HUDEP-2 (cell line): Measurements from ENCODE around the gene SS18L1.
"Not testable (repeated sequence)": the region's sequence is repeated elsewhere in the genome, so short reads cannot be mapped to it uniquely, and the experiment has no call there.

ENCODE experiments used
- DNase-seq, 76 experiments: peaks; one replicate each; lab custom pipeline; 2025; ENCODE audit not compliant: unreplicated experiment in 76 of 76; lab: John Stamatoyannopoulos, UW

The SS18L1 gene, protein sequence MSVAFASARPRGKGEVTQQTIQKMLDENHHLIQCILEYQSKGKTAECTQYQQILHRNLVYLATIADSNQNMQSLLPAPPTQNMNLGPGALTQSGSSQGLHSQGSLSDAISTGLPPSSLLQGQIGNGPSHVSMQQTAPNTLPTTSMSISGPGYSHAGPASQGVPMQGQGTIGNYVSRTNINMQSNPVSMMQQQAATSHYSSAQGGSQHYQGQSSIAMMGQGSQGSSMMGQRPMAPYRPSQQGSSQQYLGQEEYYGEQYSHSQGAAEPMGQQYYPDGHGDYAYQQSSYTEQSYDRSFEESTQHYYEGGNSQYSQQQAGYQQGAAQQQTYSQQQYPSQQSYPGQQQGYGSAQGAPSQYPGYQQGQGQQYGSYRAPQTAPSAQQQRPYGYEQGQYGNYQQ

DNA sequence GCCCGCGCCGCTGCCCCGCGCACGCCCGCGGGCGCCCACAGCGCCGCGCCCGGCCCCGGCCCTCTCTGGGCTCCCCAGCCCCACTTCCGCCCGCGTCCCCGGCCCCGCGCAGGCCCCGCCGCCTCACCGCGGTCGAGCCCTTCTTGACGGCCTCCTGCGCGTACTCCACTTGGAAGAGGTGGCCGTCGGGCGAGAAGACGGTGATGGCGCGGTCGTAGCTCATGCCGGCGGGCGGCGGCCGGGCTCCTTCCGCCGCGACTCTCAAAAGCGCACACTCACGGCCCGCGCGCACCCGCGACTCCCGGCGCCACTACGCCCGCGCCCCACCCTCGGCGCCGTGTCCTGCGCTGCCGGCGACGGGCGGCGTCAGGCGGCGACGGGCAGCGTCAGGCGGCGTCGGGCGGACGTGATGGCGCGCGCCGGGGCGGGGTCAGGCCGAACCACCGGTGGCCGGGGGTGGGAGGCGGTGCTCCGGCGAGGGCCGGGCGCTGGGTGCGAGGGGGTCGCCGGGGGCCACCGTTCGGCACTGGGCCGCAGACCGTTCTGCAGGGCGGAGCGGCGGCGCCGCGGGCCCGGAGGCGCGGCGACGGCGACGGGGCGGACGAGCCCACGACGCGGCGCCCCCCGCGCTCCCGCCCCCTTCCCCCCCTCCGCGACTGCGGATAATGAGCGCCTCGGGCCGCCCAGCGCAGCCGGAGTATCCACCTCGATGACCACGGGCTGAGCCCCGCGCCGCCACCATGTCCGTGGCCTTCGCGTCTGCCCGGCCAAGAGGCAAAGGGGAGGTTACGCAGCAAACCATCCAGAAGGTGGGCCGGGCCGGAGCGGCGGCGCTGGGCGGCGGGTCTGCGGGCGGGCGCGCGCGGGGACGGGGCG, at the start of gene SS18L1, which contains the start of gene PSMA7:
SS18L1 (plus strand) TSS at position 689 of the 876 bp plus-strand sequence; CDS start at position 741, 52 bp downstream.
PSMA7 (minus strand) TSS at position 314 of the 876 bp plus-strand sequence; CDS start at position 223, 91 bp downstream.
- DNase-seq: peak in 71 of 76 experiments; percentile 16 to 85 (median 67)

DNA sequence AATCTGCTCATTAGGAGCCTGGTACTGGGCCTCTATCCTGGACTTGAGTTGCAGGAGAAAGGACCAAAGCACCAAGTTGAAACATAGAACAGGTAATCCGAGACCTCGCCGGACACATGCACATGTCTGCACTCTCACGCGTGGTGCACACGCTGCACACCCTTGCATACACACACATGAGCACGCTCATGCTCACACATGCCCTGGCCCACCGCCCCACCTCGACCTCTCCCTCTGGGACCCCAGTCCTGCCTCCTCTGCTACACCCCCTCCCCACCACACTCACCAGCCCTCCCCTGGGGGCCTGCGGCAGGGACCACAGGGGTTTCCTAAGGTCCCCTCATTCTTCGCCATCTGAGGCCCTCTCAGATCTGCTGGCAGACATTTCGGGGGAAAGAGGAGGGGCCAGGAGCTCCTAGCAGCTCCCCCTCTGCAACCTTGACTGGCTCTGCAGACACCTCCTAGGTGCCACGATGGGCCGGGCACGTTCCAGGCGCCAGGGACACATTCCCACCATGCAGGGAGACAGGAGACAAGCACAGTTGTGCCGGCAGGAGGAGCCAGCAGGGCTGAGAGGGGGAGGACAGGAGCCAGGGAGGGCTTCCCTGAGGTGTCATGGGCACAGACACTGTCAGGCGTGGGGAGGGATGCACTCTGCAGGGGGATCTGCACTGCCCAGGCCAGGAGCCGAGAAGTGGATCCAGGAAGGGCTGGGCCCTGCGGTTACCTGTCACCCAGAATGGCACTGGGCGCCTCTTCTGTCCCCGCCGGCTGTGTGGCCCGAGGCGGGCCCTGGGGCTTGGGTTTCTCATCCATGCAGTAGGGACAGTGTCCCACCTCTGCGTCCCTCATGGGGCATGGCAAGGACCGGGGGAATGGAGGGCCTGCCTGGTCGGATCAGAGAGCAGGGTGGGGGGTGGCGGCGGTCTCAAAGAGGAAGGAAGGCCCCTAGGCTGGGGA, 46.9 kb upstream of the SS18L1 start:
- no peak for DNase-seq

DNA sequence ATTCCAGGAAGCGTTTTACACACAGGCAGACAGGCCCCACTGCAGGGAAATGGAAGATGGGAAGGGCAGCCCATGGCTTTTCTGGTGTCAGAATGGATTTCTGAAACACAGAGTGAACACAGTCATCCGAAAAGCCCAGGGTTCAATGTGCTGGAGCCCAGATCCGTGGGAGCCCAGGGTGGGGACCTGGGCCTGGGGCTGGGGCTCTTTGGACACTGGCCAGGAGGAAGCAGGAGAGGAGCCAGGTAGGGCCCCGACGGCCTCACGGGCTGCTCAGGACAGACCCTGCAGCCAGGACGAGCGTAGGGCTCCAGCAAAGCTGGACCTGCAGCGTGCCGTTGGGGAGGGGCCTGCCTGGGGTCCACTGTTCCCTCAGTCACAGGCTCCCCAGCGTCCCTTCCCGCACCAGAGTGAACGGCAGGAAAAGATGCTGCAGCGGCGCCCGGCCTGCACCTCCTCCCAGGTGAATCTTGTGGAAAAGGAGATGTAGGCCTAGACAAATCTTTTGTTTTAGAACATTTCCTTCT, 45.6 kb upstream of the SS18L1 start:
- DNase-seq: no peak

DNA sequence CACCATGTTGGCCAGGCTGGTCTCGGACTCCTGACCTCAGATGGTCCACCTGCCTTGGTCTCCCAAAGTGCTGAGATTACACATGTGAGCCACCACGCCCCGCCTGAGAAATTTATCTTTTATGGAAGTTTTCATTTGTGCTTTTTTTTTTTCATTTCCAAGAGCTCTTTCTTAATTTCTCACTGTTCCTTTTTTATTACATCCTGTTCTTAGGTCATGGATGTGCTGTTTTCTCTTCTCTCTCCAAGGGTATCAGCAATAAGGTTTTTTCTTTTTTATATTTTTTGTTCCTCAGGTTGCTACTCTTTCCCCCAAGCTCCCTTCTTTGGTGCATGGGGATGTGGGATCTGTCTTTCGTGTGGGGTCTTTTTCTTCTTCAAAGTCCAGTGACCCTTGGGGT, 42.5 kb upstream of the SS18L1 start:
- no peak for DNase-seq

DNA sequence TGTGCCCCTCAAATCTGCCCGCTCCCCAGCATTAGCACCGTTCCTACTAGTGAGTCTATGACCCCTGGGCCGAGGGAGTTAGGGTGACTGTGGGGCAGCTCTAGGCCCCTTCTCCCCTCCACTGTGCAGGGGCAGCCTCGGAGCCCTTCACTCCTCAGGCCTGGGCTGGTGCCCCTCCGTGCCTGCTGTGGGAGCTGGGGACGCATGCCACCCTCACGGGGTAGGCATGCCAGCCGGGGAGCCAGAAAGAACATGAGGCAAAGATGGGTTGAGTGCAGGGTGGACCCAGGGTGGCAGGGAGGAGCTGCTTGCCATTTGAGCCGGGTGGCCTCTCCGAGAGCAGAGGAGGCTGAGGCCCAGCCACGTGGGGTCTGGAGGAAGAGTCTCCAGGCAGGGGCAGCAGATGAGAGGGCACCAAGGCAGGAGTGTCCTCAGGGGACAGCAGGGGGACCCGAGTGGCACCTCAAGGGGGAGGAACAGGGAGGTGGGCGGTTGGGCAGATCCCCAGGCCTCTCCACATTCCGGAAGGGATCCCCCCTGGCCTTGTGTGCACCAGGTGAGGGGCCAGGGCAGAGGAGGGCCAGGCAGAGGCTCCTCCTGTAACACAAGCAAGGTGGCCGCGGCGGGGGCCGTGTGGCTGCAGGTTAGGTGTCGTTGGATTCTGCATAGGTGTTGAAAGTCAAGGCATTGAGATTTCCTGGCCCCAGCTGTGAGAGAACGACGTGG, 39.9 kb upstream of the SS18L1 start:
- no peak for DNase-seq

DNA sequence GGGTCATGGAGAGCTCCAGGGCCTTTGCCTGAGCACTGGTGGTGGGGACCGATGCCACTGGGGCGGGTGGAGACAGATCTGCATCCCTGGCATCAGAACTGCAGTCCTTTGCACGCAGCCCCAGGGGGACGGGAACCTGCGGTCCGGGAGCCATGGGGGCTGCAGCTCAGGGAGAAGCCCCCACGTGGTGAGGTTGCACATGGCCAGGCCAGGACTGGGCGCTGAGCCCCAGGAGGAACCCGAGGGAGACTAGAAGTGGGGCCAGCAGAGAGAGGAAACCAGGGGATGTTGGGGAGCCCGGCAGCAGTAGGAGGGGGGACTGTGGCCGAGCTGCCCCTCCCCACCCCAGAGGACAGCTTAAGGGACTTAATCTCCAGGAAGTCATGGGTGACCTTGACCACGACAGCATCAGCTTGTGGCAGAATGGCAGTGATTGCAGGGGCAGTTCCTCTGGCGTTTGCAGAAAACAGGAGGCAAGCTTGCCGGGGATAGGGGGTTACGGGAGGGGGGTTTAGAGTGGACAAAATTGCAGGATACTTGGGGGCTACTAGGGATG, 39.3 kb upstream of the SS18L1 start:
- DNase-seq: no peak

DNA sequence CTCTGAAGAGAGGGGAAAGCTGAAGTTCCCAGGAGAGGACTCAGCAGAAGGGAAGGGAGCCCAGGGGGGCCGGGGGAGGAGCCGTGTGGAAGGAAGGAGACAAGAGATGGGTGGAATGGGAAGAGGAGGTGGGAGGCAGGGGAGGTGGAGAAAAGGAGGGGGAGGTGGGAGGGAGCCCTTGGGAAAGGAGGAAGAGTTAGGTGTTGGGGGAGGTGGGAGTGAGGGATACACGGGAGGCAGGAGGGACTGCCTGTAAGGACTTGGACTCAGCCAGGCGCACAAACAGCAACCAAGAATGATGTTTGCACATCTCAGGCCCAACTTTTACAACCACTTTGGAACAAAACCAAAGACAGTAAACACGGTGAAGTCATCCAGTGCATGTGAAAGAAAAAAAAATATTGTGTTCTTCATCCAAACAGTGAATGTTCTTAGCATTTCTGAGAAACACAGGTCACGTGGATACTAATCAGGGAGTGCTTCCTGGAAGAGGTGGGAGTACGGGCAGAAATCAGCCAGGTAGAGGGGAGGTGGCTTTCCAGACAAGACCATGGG, 38.7 kb upstream of the SS18L1 start:
- no peak for DNase-seq

DNA sequence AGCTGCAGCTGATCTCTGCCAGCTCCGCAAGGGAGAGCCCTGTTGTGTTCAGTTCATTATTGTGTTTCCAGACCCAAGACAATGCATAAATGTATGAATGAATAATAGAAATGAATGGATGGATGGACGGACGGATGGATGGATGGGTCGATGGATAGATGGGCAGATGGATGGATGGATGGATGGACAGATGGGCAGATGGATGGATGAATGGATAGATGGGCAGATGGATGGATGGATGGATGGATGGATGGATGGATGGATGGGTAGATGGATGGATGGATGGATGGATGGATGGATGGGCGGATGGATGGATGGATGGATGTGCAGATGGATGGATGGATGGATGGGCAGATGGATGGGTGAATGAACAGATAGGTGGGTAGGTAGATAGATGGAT, 38.0 kb upstream of the SS18L1 start:
- no peak for DNase-seq

DNA sequence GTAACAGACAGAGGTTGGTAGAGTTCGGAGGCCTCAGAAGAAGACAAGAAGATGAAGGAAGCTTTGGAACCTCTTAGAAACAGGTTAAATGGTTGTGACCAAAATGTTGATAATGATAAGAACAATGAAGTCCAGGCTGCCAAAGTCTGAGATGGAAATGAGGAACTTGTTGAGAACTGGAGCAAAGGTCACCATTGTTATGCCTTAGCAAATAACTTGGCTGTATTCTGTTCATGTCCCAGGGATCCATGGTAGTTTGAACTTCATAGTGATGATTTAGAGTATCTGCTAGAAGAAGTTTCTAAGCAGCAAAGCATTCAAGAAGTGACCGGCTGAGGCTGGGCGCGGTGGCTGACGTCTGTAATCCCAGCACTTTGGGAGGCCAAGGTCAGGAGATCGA, 32.4 kb upstream of the SS18L1 start:
- peak in 1 of 76 experiments; percentile 5 for DNase-seq

DNA sequence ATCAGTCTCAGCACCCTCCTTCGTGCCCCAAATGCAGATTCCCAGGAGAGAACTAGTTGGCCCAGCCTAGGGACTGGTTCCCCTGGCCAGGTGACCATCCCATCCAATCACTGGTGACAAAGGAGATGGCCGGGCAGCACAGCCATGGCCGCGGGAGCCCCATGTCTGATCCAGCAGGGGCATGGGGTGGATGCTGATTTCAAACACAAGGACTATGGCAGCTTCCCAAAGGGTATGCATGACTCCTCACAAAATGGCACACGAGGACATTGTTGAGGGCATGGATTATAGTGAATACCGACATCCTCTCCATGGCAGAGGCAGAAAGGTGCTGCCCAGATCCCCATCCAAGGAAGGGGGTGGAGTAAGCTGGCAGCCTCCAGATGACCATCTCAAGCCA, 31.2 kb upstream of the SS18L1 start:
- DNase-seq: no peak

DNA sequence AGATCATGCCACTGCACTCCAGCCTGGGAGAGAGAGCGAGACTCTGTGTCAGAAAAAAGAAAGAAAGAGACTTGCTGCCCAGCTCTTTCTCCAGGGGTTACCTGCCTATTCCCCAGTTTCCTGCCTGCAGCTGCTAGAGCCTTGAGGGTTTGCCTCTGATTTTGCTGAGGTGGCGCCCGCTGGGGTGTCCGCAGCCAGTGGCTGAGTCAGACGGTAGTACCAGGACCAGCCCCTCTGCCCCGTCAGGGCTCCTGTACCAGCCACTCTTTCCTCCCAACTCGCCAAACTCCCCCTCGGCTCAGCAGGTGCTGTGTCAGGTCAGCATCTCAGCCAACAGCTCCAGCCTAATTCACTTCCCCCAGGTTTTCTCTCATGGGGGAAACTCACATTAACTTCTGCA, 28.7 kb upstream of the SS18L1 start:
- DNase-seq: no peak

DNA sequence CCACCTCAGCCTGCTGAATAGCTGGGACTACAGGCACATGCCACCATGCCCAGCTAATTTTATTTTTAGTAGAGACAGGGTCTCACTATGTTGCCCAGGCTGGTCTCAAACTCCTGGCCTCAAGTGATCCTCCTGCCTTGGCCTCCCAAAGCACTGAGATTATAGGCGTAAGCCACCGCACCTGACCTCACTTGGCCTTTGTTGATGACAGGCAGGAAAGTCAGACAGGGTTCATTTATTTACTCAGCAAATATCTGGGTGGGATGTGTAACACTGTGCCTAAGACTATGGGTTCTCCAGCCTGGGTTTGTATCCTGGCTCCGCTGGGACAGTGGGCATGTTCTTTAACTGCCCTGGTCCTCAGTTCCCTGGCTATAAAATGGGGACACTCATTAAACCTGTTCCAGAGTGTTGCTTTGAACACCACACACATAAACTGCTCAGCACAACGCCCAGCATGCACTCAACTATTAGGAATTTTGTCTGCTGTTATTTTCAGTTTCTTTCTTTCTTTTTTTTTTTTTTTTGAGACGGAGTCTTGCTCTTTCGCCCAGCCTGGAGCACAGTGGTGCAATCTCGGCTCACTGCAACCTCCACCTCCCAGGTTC, 27.7 kb upstream of the SS18L1 start:
- DNase-seq: not testable (repeated sequence)

DNA sequence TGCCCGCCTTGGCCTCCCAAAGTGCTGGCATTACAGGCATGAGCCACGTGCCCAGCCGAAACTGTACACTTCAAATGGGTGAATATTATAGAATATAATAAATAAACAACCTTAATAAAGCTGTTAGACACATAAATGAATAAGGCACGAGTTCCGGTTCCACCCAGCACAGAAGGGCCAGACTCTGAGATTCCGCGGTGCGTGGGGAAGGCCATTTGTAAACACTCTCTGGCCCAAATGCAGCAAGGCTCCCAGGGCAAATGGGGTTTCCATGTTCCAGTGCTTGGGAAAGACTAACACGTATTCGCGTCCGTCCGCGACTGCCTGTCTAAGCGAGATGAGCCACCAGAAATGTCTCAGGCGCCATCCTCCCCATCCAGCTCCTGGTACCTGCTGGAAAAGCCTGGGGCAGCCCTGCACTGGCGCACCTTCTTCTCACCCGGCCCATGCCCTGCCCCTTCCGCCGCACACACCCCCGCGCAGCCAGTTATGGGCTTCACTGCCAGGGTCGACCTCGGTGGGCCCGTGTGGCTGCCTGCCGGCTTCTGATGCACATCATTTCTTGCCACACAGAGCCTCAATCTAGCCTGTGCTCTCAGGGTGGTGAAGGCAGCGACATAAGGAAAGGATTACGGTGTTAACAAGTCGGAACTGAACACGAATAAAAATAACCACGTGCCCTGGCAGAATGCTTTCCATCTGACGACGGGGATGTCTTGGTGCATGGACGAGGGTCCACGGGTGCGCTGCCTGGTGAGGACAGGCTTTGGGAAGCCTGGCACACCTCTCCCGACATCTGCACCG, 26.8 kb upstream of the SS18L1 start:
- no peak for DNase-seq

DNA sequence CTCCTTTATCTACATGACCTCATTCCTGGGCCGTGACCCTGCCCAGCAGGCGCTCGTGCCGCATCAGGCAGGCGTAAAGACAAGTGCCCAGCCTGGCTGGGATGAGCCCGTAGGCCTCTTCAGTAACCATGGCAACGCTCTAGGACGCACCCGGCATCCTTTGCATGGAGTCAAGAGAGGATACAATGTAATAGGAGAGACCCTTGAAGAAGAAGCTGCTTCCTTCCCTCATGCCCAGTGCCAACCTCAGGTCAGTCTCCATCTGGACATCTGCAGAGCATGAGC, 26.3 kb upstream of the SS18L1 start:
- DNase-seq: no peak

DNA sequence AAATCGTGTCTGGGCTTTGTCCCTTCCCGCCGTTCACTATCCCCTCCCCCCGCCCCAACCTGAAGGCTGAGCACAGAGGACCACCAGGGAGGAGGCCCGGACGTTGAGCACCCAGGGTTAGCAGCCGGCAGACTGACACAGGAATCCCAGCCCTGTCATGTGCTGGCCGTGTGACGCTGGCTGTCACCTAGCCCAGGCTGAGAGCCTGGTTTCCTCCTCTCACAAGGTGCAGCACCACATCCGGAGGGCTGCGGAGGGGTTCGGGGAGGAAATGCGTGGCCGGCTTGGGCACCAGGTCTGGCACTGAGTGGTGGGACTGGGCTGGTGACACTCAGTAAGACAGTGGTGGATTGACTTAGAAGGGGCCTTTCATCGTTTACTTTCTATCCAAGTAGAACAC, 25.9 kb upstream of the SS18L1 start:
- no peak for DNase-seq

DNA sequence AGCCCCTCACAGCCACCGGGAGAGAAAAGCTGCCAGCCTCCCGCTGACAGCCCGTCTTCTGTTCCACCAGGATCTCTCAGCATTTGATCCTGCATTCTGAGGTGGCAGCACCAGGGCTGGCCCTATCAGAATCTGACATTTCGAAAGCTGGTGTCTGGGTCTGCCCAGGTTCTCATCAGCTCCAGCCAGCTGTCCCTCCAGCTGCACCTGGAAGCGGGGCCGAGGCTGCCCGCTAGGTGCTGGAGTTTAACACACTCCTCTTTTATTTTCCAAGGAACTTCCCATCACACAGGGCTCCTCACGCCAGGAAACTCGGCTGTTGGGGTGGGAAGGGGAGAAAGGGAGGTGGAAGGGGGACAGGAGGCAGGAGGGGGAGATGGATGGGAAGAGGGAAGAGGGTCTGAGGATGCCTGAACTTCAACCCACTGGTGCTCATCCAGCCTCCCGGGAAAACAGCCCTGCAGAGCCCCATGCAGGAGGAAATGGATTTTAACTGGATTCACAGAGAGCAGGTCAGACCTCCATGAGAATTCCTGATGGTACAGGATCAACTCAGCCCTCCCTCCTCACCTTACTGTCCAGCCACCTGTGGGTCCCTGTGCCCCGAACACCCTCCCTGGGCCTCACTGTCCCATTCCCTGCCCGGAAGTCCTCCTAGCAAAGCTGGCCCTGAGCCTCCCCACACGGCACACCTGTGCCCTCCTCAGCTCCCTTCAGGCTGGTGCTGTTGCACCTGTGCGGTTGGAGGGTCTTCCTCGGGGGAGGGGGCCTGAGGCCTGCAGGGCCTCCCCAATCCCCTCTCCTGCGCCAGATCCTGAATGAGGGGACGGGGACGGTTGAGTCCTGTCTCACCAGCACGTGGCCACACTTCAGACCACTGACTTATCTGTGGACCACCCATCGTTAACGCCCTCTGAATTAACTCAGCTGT, 25.2 kb upstream of the SS18L1 start:
- DNase-seq: no peak

DNA sequence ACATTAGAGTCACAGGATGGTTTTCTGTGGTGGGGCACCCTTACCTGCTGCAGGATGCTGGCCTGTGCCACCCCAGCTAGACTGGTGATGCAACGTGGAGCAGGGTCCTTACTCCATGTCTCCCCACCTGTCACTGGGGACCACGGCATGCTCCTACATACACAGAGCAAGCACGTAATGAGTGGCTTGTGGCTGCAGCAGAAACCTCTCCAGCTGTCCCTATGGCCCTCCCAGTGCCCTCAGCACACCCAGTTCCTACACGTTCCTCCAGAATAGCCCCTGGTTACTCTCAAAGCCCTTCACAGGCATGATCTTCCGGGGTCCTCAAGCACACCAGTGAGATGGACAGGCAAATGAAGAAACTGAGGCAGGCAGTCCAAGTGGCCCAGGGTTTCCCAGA, 24.5 kb upstream of the SS18L1 start:
- DNase-seq: no peak
